OCI-LY1 (cell line): Measurements from ENCODE around the gene FAM20C.

Source experiments
- CTCF ChIP-seq: fragments of 200-600 bp; sonication (generic), shearing (Covaris generic); IDR thresholded peaks from 2 replicates; pipeline ENCODE4 v1.5.1; 2017; ENCODE audit warnings: mild to moderate bottlenecking, antibody characterized with exemption, low read length, moderate library complexity, mixed read lengths
- EZH2 ChIP-seq: fragments of 200-600 bp; sonication (generic), shearing (Covaris generic); IDR thresholded peaks from 2 replicates; pipeline ENCODE4 v1.8.0; 2017; ENCODE audit warnings: borderline replicate concordance, mixed run types, mild to moderate bottlenecking, antibody characterized with exemption, low read length, moderate library complexity, mixed read lengths

GRCh38 chr7:208130-208673 is 15.8 kb downstream of the FAM20C start:
- TF ChIP-seq CTCF: no peak
- TF ChIP-seq EZH2: no peak
